Activated CD4-positive, alpha-beta T cell treated with anti-CD3 and anti-CD28 coated beads for 4 hours (primary cell): ENCODE results near the gene CCDC88B.
"Not testable (repeated sequence)": the region's sequence is repeated elsewhere in the genome, so short reads cannot be mapped to it uniquely, and the experiment has no call there.

Experiments
- DNase-seq, 2 donors: peaks; one replicate each; pipeline ENCODE4 v3.0.0-alpha.2; 2020

CCDC88B gene

GRCh38 chr11:64321026-64321425 lies 19.0 kb upstream of the CCDC88B start:
- no peak for DNase-seq

- no peak for DNase-seq
Measured at GRCh38 chr11:64321533-64321932, 18.5 kb upstream of the CCDC88B start.

- DNase-seq, result no peak
Measured at GRCh38 chr11:64322925-64323260, 17.1 kb upstream of the CCDC88B start.

GRCh38 chr11:64323373-64323772 lies 16.6 kb upstream of the CCDC88B start:
- DNase-seq, result no peak

- DNase-seq, result not testable (repeated sequence)
Measured at GRCh38 chr11:64323984-64324383, 16.0 kb upstream of the CCDC88B start.

GRCh38 chr11:64324692-64325469 lies 15.1 kb upstream of the CCDC88B start:
- no peak for DNase-seq

- DNase-seq, result no peak
Measured at GRCh38 chr11:64327375-64327774, 12.6 kb upstream of the CCDC88B start.

GRCh38 chr11:64327993-64328392 lies 12.0 kb upstream of the CCDC88B start:
- DNase-seq, result no peak

- DNase-seq, result no peak
Measured at GRCh38 chr11:64330888-64331287, 9.1 kb upstream of the CCDC88B start.

- peak; percentile 62 to 64 for DNase-seq
Measured at GRCh38 chr11:64331569-64332371, 8.2 kb upstream of the CCDC88B start.

GRCh38 chr11:64333556-64333955 lies 6.4 kb upstream of the CCDC88B start:
- DNase-seq, result no peak

GRCh38 chr11:64334764-64335735 lies 5.0 kb upstream of the CCDC88B start:
- no peak for DNase-seq

- no peak for DNase-seq
Measured at GRCh38 chr11:64337538-64338249, 2.3 kb upstream of the CCDC88B start.

- no peak for DNase-seq
Measured at GRCh38 chr11:64338716-64339115, 1.3 kb upstream of the CCDC88B start.

GRCh38 chr11:64339286-64339685 lies 718 bp upstream of the CCDC88B start:
- no peak for DNase-seq

- peak; percentile 73 for DNase-seq
Measured at GRCh38 chr11:64340671-64341335, 799 bp downstream of the CCDC88B start.

- DNase-seq, result no peak
Measured at GRCh38 chr11:64341429-64341828, 1.4 kb downstream of the CCDC88B start.

GRCh38 chr11:64341851-64342791 lies 2.1 kb downstream of the CCDC88B start:
- peak; percentile 81 to 91 for DNase-seq

GRCh38 chr11:64342869-64343745 lies 3.1 kb downstream of the CCDC88B start:
- DNase-seq, result no peak
